Caco-2 (cell line): Measurements from ENCODE around the gene BMAL1. TPM values are rescaled to one million over a fixed set of nuclear protein-coding genes. Genes with fewer than 3 reads are reported as not detected.

ENCODE experiments used
- BruUV-seq: library from RNA; stranded (reverse); fragments of 400-500 nt; replicated peaks from 2 replicates; lab custom pipeline; 2021; lab: Mats Ljungman, UMichigan
- CTCF ChIA-PET: fragments of 300-600 bp; sonication (Branson Sonifier 250); formaldehyde crosslinking; loops from one replicate; lab custom pipeline; 2022; ENCODE audit warnings: antibody characterized with exemption; lab: Charles Lee
- POLR2A ChIA-PET: fragments of 300-600 bp; sonication (Branson Sonifier 250); formaldehyde crosslinking; loops from one replicate; lab custom pipeline; 2022; ENCODE audit warnings: antibody characterized with exemption; lab: Charles Lee
- DNase-seq, 2 experiments: peaks; one replicate each; pipeline versions ENCODE4 v3.0.0 to v3.0.0-alpha.2; 2020 to 2022
- H3K27me3 ChIP-seq: replicated peaks from 2 replicates; pipeline ENCODE4 v1.6.0; 2011; ENCODE audit warnings: low read length; ENCODE audit not compliant: control insufficient read depth, insufficient read depth
- H3K36me3 ChIP-seq: 2 replicates; pipeline ENCODE4 v1.5.1; 2011; ENCODE audit warnings: low read length; ENCODE audit not compliant: control insufficient read depth, insufficient read depth
- H3K4me1 ChIP-seq: fragments of 250-450 bp; sonication (Bioruptor Pico); 2 replicates; pipeline ENCODE4 v1.5.1; 2020; ENCODE audit warnings: mild to moderate bottlenecking
- H3K4me3 ChIP-seq: 2 replicates; pipeline ENCODE4 v1.5.1; 2011; ENCODE audit warnings: low read depth, mild to moderate bottlenecking, control low read depth, low read length
- H3K9me3 ChIP-seq: fragments of 250-450 bp; sonication (Bioruptor Pico); 2 replicates; pipeline ENCODE4 v1.5.1; 2020; ENCODE audit warnings: mild to moderate bottlenecking, moderate library complexity
- H3K27ac Mint-ChIP-seq: one replicate; pipeline ENCODE4 v1.8.0; 2022; ENCODE audit warnings: mixed read lengths; ENCODE audit not compliant: unreplicated experiment
- H3K27me3 Mint-ChIP-seq: one replicate; pipeline ENCODE4 v1.8.0; 2022; ENCODE audit warnings: mixed read lengths; ENCODE audit not compliant: insufficient read depth, unreplicated experiment
- H3K36me3 Mint-ChIP-seq: one replicate; pipeline ENCODE4 v1.8.0; 2022; ENCODE audit warnings: mild to moderate bottlenecking, mixed read lengths; ENCODE audit not compliant: insufficient read depth, unreplicated experiment
- H3K4me1 Mint-ChIP-seq: one replicate; pipeline ENCODE4 v1.8.0; 2022; ENCODE audit warnings: low read depth, mixed read lengths; ENCODE audit not compliant: unreplicated experiment
- H3K4me3 Mint-ChIP-seq: one replicate; pipeline ENCODE4 v1.8.0; 2022; ENCODE audit warnings: mild to moderate bottlenecking, moderate library complexity, mixed read lengths; ENCODE audit not compliant: unreplicated experiment
- H3K9me3 Mint-ChIP-seq: one replicate; pipeline ENCODE4 v1.8.0; 2022; ENCODE audit warnings: mixed read lengths; ENCODE audit not compliant: unreplicated experiment
- intact Hi-C: fragments of 100-400 bp; cut with micrococcal nuclease; formaldehyde crosslinking; loops from one replicate; pipeline ENCODE4 v1.10.0; 2022; ENCODE audit not compliant: unreplicated experiment
- total RNA-seq: library from RNA; stranded (reverse); gene quantifications from 2 replicates; pipeline ENCODE4 v1.2.3, GENCODE V29; 2022
- TF ChIP-seq, protein P1 (sequence below), 2 experiments: fragments of 200-600 bp in 1 of 2; IDR thresholded peaks; 1 replicate in 1 of 2; 2 replicates in 1 of 2; pipeline versions ENCODE4 v1.5.1 to v1.8.0; 2011 to 2022; ENCODE audit warnings: antibody characterized with exemption in 1 of 2, control low read depth in 1 of 2, inconsistent platforms in 1 of 2, low read depth in 1 of 2, low read length in 1 of 2, mild to moderate bottlenecking in 1 of 2, moderate library complexity in 1 of 2; ENCODE audit not compliant: insufficient read depth in 1 of 2, severe bottlenecking in 1 of 2, unreplicated experiment in 1 of 2

Gene BMAL1
- total RNA-seq, 1 experiment from 2014 or later: 17.9 TPM

DNA sequence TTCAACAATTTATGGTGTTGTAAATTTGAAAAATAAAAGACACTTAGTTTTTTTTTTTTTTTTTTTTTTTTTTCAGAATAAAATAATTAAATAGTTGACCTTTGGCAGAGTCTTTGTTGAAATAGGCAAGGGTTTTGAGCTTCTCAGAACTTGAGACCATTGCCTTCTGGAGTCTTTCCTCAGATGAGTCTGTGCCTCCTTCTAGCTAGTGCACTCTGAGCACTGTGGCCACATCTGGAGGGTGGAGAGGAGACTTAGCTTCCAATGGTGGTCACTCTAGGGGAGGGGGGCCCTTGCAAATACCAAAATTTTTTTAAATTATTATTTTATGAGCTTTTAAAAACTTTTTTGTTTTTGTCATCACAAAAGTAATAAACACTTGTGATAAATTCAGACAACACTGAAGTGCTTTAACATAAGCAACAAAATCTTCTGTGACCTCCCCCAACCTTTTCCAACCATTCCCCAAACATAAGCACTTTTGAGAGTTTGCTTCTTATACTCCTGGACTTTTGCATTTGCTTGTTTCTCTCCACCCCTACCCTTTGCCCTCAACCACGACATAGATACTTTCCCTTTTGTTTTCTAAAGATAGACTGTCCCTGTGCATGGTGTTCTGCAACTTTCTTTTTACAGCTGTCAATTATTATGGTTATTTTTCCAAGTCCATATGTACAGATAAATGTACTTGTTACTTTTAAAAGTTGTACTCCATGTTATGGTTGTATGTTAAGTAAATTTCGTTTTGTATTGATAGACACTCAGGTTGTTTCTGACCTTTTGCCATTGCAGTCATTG is 41.1 kb downstream of the BMAL1 start:
- no peak overlapping the region for H3K4me3 Mint-ChIP-seq
- BruUV-seq: no TSS peak

DNA sequence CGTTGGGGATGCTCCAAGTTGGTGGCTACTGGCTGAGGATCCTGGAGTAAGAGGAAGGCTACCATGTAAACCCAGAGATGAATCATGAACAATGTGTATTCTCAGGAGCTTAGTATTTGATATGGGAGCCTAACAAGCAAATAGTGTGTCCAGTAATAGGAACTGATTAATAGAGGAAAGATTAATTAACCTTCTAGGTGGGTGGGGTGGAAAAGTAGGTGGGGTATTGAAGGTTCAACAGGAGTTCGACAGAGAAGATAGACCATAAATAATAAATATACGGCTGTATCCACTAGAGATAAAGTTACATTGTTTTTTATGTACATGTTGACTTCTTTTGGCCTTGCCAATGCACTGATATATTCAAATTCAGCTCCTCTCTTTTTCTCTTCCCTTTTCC is 43.1 kb downstream of the BMAL1 start:
- H3K36me3 Mint-ChIP-seq: no peaks in the 10 kb centered on the region
- peaks cover 7% of the 10 kb centered on the region for H3K4me1 Mint-ChIP-seq
- H3K27me3 Mint-ChIP-seq: no peaks in the 10 kb centered on the region
- Histone ChIP-seq H3K9me3 (no peaks in the 10 kb centered on the region), H3K36me3 (no peaks in the 10 kb centered on the region), H3K27me3 (no peaks in the 10 kb centered on the region), H3K4me3 (no peak overlapping the region), H3K4me1 (peaks cover 5% of the 10 kb centered on the region; the same call in 1 of the 2 replicates)
- no peaks in the 10 kb centered on the region for H3K9me3 Mint-ChIP-seq
- POLR2A ChIA-PET: no interaction called here
- H3K4me3 Mint-ChIP-seq: no peak overlapping the region
- H3K27ac Mint-ChIP-seq: no peak overlapping the region
- DNase-seq: no peak
- no TSS peak for BruUV-seq
- CTCF ChIA-PET: no interaction called here
- TF ChIP-seq, protein P1, sequence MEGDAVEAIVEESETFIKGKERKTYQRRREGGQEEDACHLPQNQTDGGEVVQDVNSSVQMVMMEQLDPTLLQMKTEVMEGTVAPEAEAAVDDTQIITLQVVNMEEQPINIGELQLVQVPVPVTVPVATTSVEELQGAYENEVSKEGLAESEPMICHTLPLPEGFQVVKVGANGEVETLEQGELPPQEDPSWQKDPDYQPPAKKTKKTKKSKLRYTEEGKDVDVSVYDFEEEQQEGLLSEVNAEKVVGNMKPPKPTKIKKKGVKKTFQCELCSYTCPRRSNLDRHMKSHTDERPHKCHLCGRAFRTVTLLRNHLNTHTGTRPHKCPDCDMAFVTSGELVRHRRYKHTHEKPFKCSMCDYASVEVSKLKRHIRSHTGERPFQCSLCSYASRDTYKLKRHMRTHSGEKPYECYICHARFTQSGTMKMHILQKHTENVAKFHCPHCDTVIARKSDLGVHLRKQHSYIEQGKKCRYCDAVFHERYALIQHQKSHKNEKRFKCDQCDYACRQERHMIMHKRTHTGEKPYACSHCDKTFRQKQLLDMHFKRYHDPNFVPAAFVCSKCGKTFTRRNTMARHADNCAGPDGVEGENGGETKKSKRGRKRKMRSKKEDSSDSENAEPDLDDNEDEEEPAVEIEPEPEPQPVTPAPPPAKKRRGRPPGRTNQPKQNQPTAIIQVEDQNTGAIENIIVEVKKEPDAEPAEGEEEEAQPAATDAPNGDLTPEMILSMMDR (IDR thresholded peaks at IDR 0.05; ENCODE audit: insufficient read depth in 1 of 2, low read depth in 1 of 2, low read length in 1 of 2, severe bottlenecking in 1 of 2, unreplicated experiment in 1 of 2): no peak
- intact Hi-C loops: no loop called here

More for the DNA sequence above, 41.1 kb downstream of the BMAL1 start:
- ChIA-PET CTCF (no interaction called here), POLR2A (no interaction called here)
- Mint-ChIP-seq H3K27ac (no peak overlapping the region), H3K4me1 (peaks cover 7% of the 10 kb centered on the region), H3K36me3 (no peaks in the 10 kb centered on the region), H3K9me3 (no peaks in the 10 kb centered on the region), H3K27me3 (no peaks in the 10 kb centered on the region)
- Histone ChIP-seq H3K9me3 (no peaks in the 10 kb centered on the region), H3K36me3 (no peaks in the 10 kb centered on the region), H3K27me3 (no peaks in the 10 kb centered on the region), H3K4me3 (no peak overlapping the region), H3K4me1 (peaks cover 5% of the 10 kb centered on the region; the same call in 1 of the 2 replicates)
- intact Hi-C loops: no loop called here
- no peak for DNase-seq
- TF ChIP-seq, protein P1 (IDR thresholded peaks at IDR 0.05; ENCODE audit: insufficient read depth in 1 of 2, low read depth in 1 of 2, low read length in 1 of 2, severe bottlenecking in 1 of 2, unreplicated experiment in 1 of 2): no peak

DNA sequence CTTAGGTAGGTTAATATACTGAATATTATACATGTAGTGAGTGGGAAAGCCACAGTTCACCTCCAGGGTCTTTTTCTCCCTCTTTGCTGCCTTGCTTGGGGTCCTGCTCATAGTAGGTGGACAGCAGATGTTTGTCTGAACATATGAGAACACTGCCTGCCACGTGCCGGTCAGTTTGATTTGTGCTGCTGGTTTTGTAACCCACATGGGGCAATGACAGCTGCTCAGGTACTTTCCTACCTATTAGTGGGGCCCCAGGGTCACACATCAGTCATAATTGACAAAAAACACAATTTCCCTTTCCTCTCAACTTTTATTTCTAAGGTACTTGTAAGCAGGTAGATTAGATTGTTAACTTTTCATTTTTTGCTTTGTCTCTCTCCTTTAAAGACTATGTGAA is 43.8 kb downstream of the BMAL1 start:
- BruUV-seq: no TSS peak
- Histone ChIP-seq H3K4me1 (peaks cover 5% of the 10 kb centered on the region; the same call in 1 of the 2 replicates), H3K27me3 (no peaks in the 10 kb centered on the region), H3K36me3 (no peaks in the 10 kb centered on the region), H3K4me3 (no peak overlapping the region), H3K9me3 (no peaks in the 10 kb centered on the region)
- H3K4me3 Mint-ChIP-seq: no peak overlapping the region
- DNase-seq: no peak
- no peaks in the 10 kb centered on the region for H3K9me3 Mint-ChIP-seq
- H3K27ac Mint-ChIP-seq: no peak overlapping the region
- H3K36me3 Mint-ChIP-seq: no peaks in the 10 kb centered on the region
- intact Hi-C loops: no loop called here
- ChIA-PET POLR2A (no interaction called here), CTCF (no interaction called here)
- H3K4me1 Mint-ChIP-seq: peaks cover 7% of the 10 kb centered on the region
- TF ChIP-seq, protein P1 (IDR thresholded peaks at IDR 0.05; ENCODE audit: insufficient read depth in 1 of 2, low read depth in 1 of 2, low read length in 1 of 2, severe bottlenecking in 1 of 2, unreplicated experiment in 1 of 2): no peak
- no peaks in the 10 kb centered on the region for H3K27me3 Mint-ChIP-seq
